IMR-90 (cell line): ENCODE measurements around the gene ZNHIT1. TPM values are rescaled to one million over a fixed set of nuclear protein-coding genes. Genes with fewer than 3 reads are reported as not detected.

Experiments used
- ATAC-seq: fragments of 200-7000 bp; cut with Tn5 transposase; 2 replicates; pipeline ENCODE4 v1.9.1; 2020; ENCODE audit warnings: low read depth, mild to moderate bottlenecking, moderate library complexity
- BruUV-seq: library from RNA; stranded (reverse); fragments of 400-500 nt; replicated peaks from 2 replicates; lab custom pipeline; 2021; lab: Mats Ljungman, UMichigan
- CTCF ChIA-PET: fragments of 300-600 bp; formaldehyde crosslinking; extraction: SDS; loops from one replicate; lab custom pipeline; 2021; ENCODE audit warnings: antibody characterized with exemption; lab: Yijun Ruan, JAX
- POLR2A ChIA-PET: fragments of 300-600 bp; sonication (Branson Sonifier 250); formaldehyde crosslinking; loops from one replicate; lab custom pipeline; 2022; ENCODE audit warnings: antibody characterized with exemption; ENCODE audit not compliant: unreplicated experiment; lab: Charles Lee
- DNase-seq: peaks from one replicate; pipeline ENCODE4 v3.0.0; 2013
- H2AFZ ChIP-seq: replicated peaks from 2 replicates; pipeline ENCODE3; 2013; ENCODE audit warnings: low read length, mild to moderate bottlenecking; ENCODE audit not compliant: poor library complexity
- H2AK5ac ChIP-seq: 2 replicates; pipeline ENCODE4 v1.6.1; 2013; ENCODE audit warnings: low read depth, low read length, inconsistent platforms
- H2AK9ac ChIP-seq: replicated peaks from 2 replicates; pipeline ENCODE3; 2013; ENCODE audit warnings: mild to moderate bottlenecking, low read depth, low read length, moderate library complexity; ENCODE audit not compliant: poor library complexity
- H2BK120ac ChIP-seq: 2 replicates; pipeline ENCODE4 v1.6.1; 2013; ENCODE audit warnings: low read depth, low read length, inconsistent platforms
- H2BK15ac ChIP-seq: 3 replicates; pipeline ENCODE4 v1.6.1; 2013; ENCODE audit warnings: low read depth, low read length, inconsistent platforms
- H2BK20ac ChIP-seq: 2 replicates; pipeline ENCODE4 v1.6.1; 2013; ENCODE audit warnings: low read depth, mild to moderate bottlenecking, inconsistent platforms, low read length, moderate library complexity
- H2BK5ac ChIP-seq: 2 replicates; pipeline ENCODE4 v1.6.1; 2013; ENCODE audit warnings: mild to moderate bottlenecking, low read depth, low read length, inconsistent platforms; ENCODE audit not compliant: poor library complexity, severe bottlenecking
- H3K14ac ChIP-seq: replicated peaks from 2 replicates; pipeline ENCODE4 v1.6.1; 2013; ENCODE audit warnings: low read depth, low read length, inconsistent platforms
- H3K18ac ChIP-seq: 2 replicates; pipeline ENCODE4 v1.6.1; 2013; ENCODE audit warnings: low read depth, low read length, control low read depth
- H3K23ac ChIP-seq: 2 replicates; pipeline ENCODE4 v1.6.1; 2013; ENCODE audit warnings: low read depth, low read length, inconsistent platforms
- H3K27ac ChIP-seq: 2 replicates; pipeline ENCODE4 v1.5.1; 2013; ENCODE audit warnings: mild to moderate bottlenecking, control low read depth, low read length; ENCODE audit not compliant: insufficient read depth
- H3K27me3 ChIP-seq: 2 replicates; pipeline ENCODE4 v1.6.1; 2013; ENCODE audit warnings: low read length; ENCODE audit not compliant: control insufficient read depth, insufficient read depth
- H3K36me3 ChIP-seq: 2 replicates; pipeline ENCODE4 v1.6.1; 2013; ENCODE audit warnings: low read length, mixed read lengths; ENCODE audit not compliant: control insufficient read depth, insufficient read depth
- H3K4ac ChIP-seq: 2 replicates; pipeline ENCODE4 v1.6.1; 2013; ENCODE audit warnings: low read depth, low read length, inconsistent platforms
- H3K4me1 ChIP-seq: 2 replicates; pipeline ENCODE4 v1.6.1; 2013; ENCODE audit warnings: low read length, mixed read lengths; ENCODE audit not compliant: control insufficient read depth, insufficient read depth
- H3K4me2 ChIP-seq: 2 replicates; pipeline ENCODE4 v1.6.1; 2013; ENCODE audit warnings: low read depth, mild to moderate bottlenecking, control low read depth, low read length, moderate library complexity
- H3K4me3 ChIP-seq: 2 replicates; pipeline ENCODE4 v1.5.1; 2013; ENCODE audit warnings: low read depth, mild to moderate bottlenecking, control low read depth, low read length, moderate library complexity; ENCODE audit not compliant: insufficient read depth
- H3K56ac ChIP-seq: 2 replicates; pipeline ENCODE4 v1.6.1; 2013; ENCODE audit warnings: low read length, inconsistent platforms; ENCODE audit not compliant: insufficient read depth; ENCODE audit errors: extremely low read depth
- H3K79me1 ChIP-seq, 2 experiments: 2 replicates each; pipeline ENCODE4 v1.6.1; 2013; ENCODE audit warnings: low read length in 2 of 2, inconsistent platforms in 1 of 2, low read depth in 1 of 2
- H3K9ac ChIP-seq: 2 replicates; pipeline ENCODE4 v1.6.1; 2013; ENCODE audit warnings: low read depth, low read length, control low read depth
- H3K9me1 ChIP-seq: 2 replicates; pipeline ENCODE4 v1.6.1; 2013; ENCODE audit warnings: low read length, inconsistent platforms; ENCODE audit not compliant: insufficient read depth
- H3K9me3 ChIP-seq: 2 replicates; pipeline ENCODE4 v1.6.1; 2013; ENCODE audit warnings: low read length; ENCODE audit not compliant: control insufficient read depth, insufficient read depth
- H4K20me1 ChIP-seq: 2 replicates; pipeline ENCODE4 v1.6.1; 2013; ENCODE audit warnings: low read length, inconsistent platforms; ENCODE audit not compliant: insufficient read depth
- H4K5ac ChIP-seq: 2 replicates; pipeline ENCODE4 v1.6.1; 2013; ENCODE audit warnings: mild to moderate bottlenecking, low read depth, low read length, control low read depth
- H4K8ac ChIP-seq, 2 experiments: 2 replicates each; pipeline ENCODE4 v1.6.1; 2013; ENCODE audit warnings: low read depth in 2 of 2, low read length in 2 of 2, control low read depth in 1 of 2, inconsistent platforms in 1 of 2
- H4K91ac ChIP-seq: 2 replicates; pipeline ENCODE4 v1.6.1; 2013; ENCODE audit warnings: low read depth, low read length, inconsistent platforms; ENCODE audit not compliant: insufficient read depth
- BHLHE40 ChIP-seq: fragments of 150-350 bp; IDR thresholded peaks from 2 replicates; pipeline ENCODE4 v1.6.1; 2016; ENCODE audit warnings: mild to moderate bottlenecking, low read depth, low read length
- CEBPB ChIP-seq: IDR thresholded peaks from 2 replicates; pipeline ENCODE4 v1.6.1; 2012; ENCODE audit warnings: low read depth, low read length, improper control_type of control experiment
- FOS ChIP-seq: fragments of 150-350 bp; IDR thresholded peaks from 2 replicates; pipeline ENCODE4 v1.6.1; 2016; ENCODE audit warnings: low read depth, low read length
- MAFK ChIP-seq: IDR thresholded peaks from 2 replicates; pipeline ENCODE4 v1.6.1; 2012; ENCODE audit warnings: low read depth, low read length, improper control_type of control experiment
- MAZ ChIP-seq: IDR thresholded peaks from 2 replicates; pipeline ENCODE4 v1.6.1; 2012; ENCODE audit warnings: low read depth, mild to moderate bottlenecking, low read length, improper control_type of control experiment, moderate library complexity, borderline replicate concordance
- MXI1 ChIP-seq: IDR thresholded peaks from 2 replicates; pipeline ENCODE4 v1.6.1; 2012; ENCODE audit warnings: low read depth, mild to moderate bottlenecking, low read length, moderate library complexity, borderline replicate concordance
- NFE2L2 ChIP-seq: fragments of 150-350 bp; IDR thresholded peaks from 2 replicates; pipeline ENCODE4 v1.6.1; 2016; ENCODE audit warnings: low read depth, mild to moderate bottlenecking, low read length
- POLR2A ChIP-seq: IDR thresholded peaks from 2 replicates; pipeline ENCODE4 v1.6.1; 2012; ENCODE audit warnings: mild to moderate bottlenecking, low read depth, low read length
- RAD21 ChIP-seq: IDR thresholded peaks from 2 replicates; pipeline ENCODE4 v1.6.1; 2012; ENCODE audit warnings: low read length, improper control_type of control experiment
- RCOR1 ChIP-seq: IDR thresholded peaks from 2 replicates; pipeline ENCODE4 v1.6.1; 2012; ENCODE audit warnings: mild to moderate bottlenecking, low read length, improper control_type of control experiment; ENCODE audit not compliant: insufficient replicate concordance
- RFX5 ChIP-seq: IDR thresholded peaks from 2 replicates; pipeline ENCODE4 v1.8.0; 2012; ENCODE audit warnings: low read depth, mild to moderate bottlenecking, low read length, moderate library complexity
- SMC3 ChIP-seq: fragments of 150-350 bp; IDR thresholded peaks from 2 replicates; pipeline ENCODE4 v1.6.1; 2016; ENCODE audit warnings: low read depth, mild to moderate bottlenecking, antibody characterized with exemption, low read length, moderate library complexity
- WGBS, 2 experiments: methylation state at CpG; one replicate each; pipeline versions ENCODE4 v1.1.5 to v1.1.7; 2013; ENCODE audit warnings: missing lambda C conversion rate in 2 of 2; ENCODE audit not compliant: insufficient read length in 1 of 2; ENCODE audit errors: extremely low coverage in 2 of 2; 5-methylcytosine and 5-hydroxymethylcytosine counted together
- dilution Hi-C: fragments of 300-500 bp; cut with HindIII; formaldehyde crosslinking; loops from one replicate; pipeline ENCODE4 v1.14.3; 2018; ENCODE audit warnings: low sequenced_read_pairs; ENCODE audit not compliant: unreplicated experiment
- in situ Hi-C: fragments of 300-500 bp; cut with MboI; formaldehyde crosslinking; loops from 3 replicates; pipeline ENCODE4 v1.14.3; 2019; ENCODE audit warnings: low sequenced_read_pairs, inconsistent platforms, mixed read lengths
- intact Hi-C: fragments of 100-400 bp; cut with micrococcal nuclease; formaldehyde crosslinking; loops from 2 replicates; pipeline ENCODE4 v1.10.0; 2022
- polyA plus RNA-seq, 3 experiments: library from polyadenylated mRNA; depleted of rRNA; stranded (reverse); fragments of >200 nt; gene quantifications; 2 replicates each; pipeline ENCODE4 v1.2.3, GENCODE V29; 2012; ENCODE audit warnings: low replicate concordance in 1 of 3
- total RNA-seq: library from RNA; depleted of rRNA; stranded (reverse); fragments of >200 nt; gene quantifications from 2 replicates; pipeline ENCODE4 v1.2.3, GENCODE V29; 2012
- TF ChIP-seq, protein P1 (sequence below): conservative IDR thresholded peaks from 2 replicates; pipeline ENCODE4 v1.5.1; 2012; ENCODE audit warnings: mild to moderate bottlenecking, low read depth, low read length, improper control_type of control experiment
- TF ChIP-seq, protein P2 (sequence below): fragments of 150-350 bp; IDR thresholded peaks from 2 replicates; pipeline ENCODE4 v1.6.1; 2016; ENCODE audit warnings: low read depth, mild to moderate bottlenecking, low read length, moderate library complexity, borderline replicate concordance
- TF ChIP-seq, protein P3 (sequence below): fragments of 150-350 bp; IDR thresholded peaks from 2 replicates; pipeline ENCODE4 v1.6.1; 2017; ENCODE audit warnings: mild to moderate bottlenecking, antibody characterized with exemption, low read length, low read depth

ZNHIT1 gene
- total and polyA plus RNA-seq, 2 of the 4 experiments (the other 2 are of a cell fraction): 31.7 to 47.1 TPM

DNA sequence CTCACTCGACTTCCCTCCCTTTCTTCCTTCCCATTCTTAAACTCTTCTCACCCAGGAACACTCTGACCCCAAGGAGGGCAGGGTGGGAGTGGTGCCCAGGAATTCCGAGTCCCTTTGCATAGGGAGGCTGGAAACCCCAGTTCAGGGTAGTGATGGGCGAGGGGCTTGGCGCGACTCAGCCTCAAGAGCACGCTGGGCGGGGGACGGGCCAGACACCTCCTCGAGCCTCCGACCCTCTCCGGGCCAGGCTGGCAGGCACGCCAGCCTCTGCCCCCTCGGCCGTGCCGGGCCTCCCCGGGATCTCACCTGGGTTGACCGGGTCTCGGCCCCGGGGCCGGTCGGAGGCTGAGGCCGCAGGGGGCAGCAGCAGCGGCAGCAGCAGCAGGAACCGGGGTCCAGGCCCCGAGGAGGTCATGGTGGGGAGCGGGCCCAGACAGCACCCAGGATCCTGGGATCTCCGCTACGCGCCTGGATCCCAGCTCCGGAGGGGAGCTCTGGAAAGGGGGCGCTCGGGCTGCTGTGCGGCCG is 1.0 kb upstream of the ZNHIT1 start:
- peak overlapping the region; percentile 98 for H2AK9ac ChIP-seq
- no peak for TF ChIP-seq POLR2A
- TF ChIP-seq MAZ: no peak
- TF ChIP-seq SMC3: no peak
- TF ChIP-seq FOS: no peak
- TF ChIP-seq NFE2L2: no peak
- no peak for TF ChIP-seq CEBPB
- TF ChIP-seq MAFK: no peak
- no peak for TF ChIP-seq RCOR1
- TF ChIP-seq, protein P1, sequence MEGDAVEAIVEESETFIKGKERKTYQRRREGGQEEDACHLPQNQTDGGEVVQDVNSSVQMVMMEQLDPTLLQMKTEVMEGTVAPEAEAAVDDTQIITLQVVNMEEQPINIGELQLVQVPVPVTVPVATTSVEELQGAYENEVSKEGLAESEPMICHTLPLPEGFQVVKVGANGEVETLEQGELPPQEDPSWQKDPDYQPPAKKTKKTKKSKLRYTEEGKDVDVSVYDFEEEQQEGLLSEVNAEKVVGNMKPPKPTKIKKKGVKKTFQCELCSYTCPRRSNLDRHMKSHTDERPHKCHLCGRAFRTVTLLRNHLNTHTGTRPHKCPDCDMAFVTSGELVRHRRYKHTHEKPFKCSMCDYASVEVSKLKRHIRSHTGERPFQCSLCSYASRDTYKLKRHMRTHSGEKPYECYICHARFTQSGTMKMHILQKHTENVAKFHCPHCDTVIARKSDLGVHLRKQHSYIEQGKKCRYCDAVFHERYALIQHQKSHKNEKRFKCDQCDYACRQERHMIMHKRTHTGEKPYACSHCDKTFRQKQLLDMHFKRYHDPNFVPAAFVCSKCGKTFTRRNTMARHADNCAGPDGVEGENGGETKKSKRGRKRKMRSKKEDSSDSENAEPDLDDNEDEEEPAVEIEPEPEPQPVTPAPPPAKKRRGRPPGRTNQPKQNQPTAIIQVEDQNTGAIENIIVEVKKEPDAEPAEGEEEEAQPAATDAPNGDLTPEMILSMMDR: no peak
- TF ChIP-seq, protein P2, sequence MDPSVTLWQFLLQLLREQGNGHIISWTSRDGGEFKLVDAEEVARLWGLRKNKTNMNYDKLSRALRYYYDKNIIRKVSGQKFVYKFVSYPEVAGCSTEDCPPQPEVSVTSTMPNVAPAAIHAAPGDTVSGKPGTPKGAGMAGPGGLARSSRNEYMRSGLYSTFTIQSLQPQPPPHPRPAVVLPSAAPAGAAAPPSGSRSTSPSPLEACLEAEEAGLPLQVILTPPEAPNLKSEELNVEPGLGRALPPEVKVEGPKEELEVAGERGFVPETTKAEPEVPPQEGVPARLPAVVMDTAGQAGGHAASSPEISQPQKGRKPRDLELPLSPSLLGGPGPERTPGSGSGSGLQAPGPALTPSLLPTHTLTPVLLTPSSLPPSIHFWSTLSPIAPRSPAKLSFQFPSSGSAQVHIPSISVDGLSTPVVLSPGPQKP: no peak
- TF ChIP-seq RFX5: no peak
- TF ChIP-seq, protein P3, sequence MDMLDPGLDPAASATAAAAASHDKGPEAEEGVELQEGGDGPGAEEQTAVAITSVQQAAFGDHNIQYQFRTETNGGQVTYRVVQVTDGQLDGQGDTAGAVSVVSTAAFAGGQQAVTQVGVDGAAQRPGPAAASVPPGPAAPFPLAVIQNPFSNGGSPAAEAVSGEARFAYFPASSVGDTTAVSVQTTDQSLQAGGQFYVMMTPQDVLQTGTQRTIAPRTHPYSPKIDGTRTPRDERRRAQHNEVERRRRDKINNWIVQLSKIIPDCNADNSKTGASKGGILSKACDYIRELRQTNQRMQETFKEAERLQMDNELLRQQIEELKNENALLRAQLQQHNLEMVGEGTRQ: no peak
- no peak for TF ChIP-seq MXI1
- TF ChIP-seq RAD21: no peak
- no peak; the same call in 1 of the 2 replicates for TF ChIP-seq BHLHE40

More for the DNA sequence above, 1.0 kb upstream of the ZNHIT1 start:
- Histone ChIP-seq H3K4me3 (peak overlapping the region; percentile 96), H4K5ac (peak overlapping the region; percentile 95), H3K9ac (peak overlapping the region; percentile 83), H3K9me1 (peaks cover 4% of the 10 kb centered on the region), H2BK5ac (peak overlapping the region; percentile 84), H3K4me2 (peak overlapping the region; percentile 100), H3K4ac (peak overlapping the region; percentile 99), H4K20me1 (peaks cover 6% of the 10 kb centered on the region; the same call in 1 of the 2 replicates), H2AFZ (peak overlapping the region; percentile 87), H3K56ac (peak overlapping the region; percentile 77), H2AK5ac (peak overlapping the region; percentile 96), H3K4me1 (peaks cover 9% of the 10 kb centered on the region), H4K8ac (peak overlapping the region; percentile 85 to 90), H4K91ac (peak overlapping the region; percentile 92), H3K9me3 (no peaks in the 10 kb centered on the region), H3K79me1 (peaks cover 25 to 59% of the 10 kb centered on the region in 2 experiments), H3K23ac (peak overlapping the region; percentile 99), H2BK120ac (peak overlapping the region; percentile 68), H2BK20ac (no peak overlapping the region), H3K36me3 (peaks cover 23% of the 10 kb centered on the region), H3K27ac (peak overlapping the region; percentile 89), H3K14ac (peak overlapping the region; percentile 100), H3K27me3 (no peaks in the 10 kb centered on the region), H2BK15ac (0 out of 3 replicates have a peak overlapping the region, but pooled peaks have one; percentile 14), H3K18ac (peak overlapping the region; percentile 48)
- intact Hi-C loops: no loop called here
- dilution Hi-C loops: no loop called here
- CTCF ChIA-PET: interaction anchor here (0.5 to 3.0 kb wide), 8 partner anchors 17 to 306 kb away, joined by 3 to 8 read pairs (median 4); no protein-coding TSS in a partner anchor
- POLR2A ChIA-PET: interaction anchor here (0.7 to 1.6 kb wide), 3 partner anchors 15 to 634 kb away, joined by 3 to 4 read pairs (median 3); partner anchors contain the start of gene SERPINE1
- ATAC-seq: no peak; the same call in none of the 2 replicates
- in situ Hi-C loops: no loop called here
- no TSS peak for BruUV-seq
- DNase-seq: no peak
- 0% methylated on average over 20 of the region's 34 CpGs; no CpG with 5 or more reads in 1 of the 2 experiments for WGBS, 2 experiments
